ENCODE results near the gene CPED1.
"Not testable (repeated sequence)": the region's sequence is repeated elsewhere in the genome, so short reads cannot be mapped to it uniquely, and the experiment has no call there.

Gene CPED1

DNA sequence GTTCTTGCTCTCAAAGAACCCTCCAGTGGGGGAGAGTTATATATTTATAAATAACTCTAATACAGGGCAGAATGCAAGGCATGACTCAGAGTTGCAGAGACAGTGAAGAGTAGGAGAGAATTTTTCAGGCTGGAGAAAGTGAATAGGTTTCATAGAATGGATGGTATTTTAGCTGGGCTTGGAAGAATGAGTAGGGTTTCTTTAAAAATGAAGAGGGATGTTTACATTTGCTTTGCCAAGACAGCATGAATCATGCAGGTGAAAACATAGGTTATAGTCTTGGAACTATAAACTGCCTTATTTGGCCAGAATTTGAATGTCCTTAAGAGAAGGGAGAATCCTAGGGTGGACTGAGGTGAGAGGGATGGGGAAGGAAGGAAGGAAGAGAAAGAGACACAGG lies 124.8 kb downstream of the CPED1 start:
- H3K27ac ChIP-seq, result no peak overlapping the region
- TF ChIP-seq CTCF (IDR thresholded peaks at IDR 0.05), result no peak
- no peak for TF ChIP-seq ZFX (IDR thresholded peaks at IDR 0.05; ENCODE audit: borderline replicate concordance)

- H3K27ac ChIP-seq, result no peak overlapping the region
- no peak for TF ChIP-seq ZFX (IDR thresholded peaks at IDR 0.05; ENCODE audit: borderline replicate concordance)
- no peak for TF ChIP-seq CTCF (IDR thresholded peaks at IDR 0.05)
These were observed 127.9 kb downstream of the CPED1 start for GRCh38 chr7:121116396-121116795.

DNA sequence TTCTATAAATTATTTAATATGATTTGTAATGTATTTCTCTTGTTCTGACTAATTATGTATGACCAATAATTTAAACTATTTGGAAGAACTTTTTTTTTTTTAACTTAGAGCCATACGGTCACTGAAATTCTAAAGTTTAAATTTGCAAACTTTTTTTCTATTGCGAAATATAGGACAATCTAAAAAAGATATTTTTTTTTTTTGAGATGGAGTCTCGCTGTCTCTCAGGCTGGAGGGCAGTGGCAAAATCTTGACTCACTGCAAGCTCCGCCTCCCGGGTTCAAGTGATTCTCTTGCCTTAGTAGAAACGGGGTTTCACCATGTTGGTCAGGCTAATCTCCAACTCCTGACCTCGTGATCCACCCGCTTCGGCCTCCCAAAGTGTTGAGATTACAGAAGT lies 130.5 kb downstream of the CPED1 start:
- H3K27ac ChIP-seq, result no peak overlapping the region
- TF ChIP-seq CTCF (IDR thresholded peaks at IDR 0.05) (no peak), ZFX (IDR thresholded peaks at IDR 0.05; ENCODE audit: borderline replicate concordance) (no peak)

DNA sequence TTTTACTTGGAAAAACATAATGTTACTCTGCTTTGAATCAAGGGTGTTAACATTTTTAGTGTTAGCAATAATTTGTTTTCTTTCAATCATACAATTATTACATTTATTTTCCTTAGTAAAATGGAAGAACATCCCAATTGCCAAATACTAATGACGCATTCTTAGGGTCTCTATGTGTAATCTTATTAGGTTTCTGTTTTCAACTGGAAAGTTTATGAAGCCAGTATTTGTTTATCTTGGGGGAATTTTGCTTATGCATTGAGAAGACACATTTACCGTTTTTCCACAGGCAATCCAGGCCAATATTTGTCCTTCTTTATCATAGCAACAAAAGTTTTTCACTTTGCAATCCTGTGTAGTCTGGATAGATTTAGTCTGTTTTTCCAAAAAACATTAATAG lies 134.5 kb downstream of the CPED1 start:
- H3K27ac ChIP-seq, result no peak overlapping the region
- TF ChIP-seq CTCF (IDR thresholded peaks at IDR 0.05) (no peak), ZFX (IDR thresholded peaks at IDR 0.05; ENCODE audit: borderline replicate concordance) (no peak)

- H3K27ac ChIP-seq, result not testable (repeated sequence)
These were observed 136.9 kb downstream of the CPED1 start for GRCh38 chr7:121125454-121125853.

DNA sequence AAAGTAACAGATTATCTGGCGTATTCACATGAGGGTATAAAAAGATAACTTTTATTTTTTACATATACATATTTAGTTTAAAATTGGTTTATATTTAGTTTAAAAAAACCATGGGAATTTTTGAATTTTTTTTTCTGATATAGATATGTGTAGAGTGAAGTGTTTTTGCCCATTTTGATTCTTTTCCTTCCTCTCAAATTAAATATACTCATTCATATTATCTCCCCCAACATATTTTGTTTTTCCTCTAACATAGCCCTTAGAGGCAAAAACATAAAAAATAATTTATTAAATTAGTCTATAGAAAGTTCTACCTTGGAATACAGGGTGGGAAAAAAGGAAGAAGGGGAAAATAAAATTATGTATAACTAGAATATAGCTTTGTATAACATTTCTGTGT lies 137.7 kb downstream of the CPED1 start:
- no peak overlapping the region for H3K27ac ChIP-seq
- no peak for TF ChIP-seq ZFX (IDR thresholded peaks at IDR 0.05; ENCODE audit: borderline replicate concordance)
- TF ChIP-seq CTCF (IDR thresholded peaks at IDR 0.05), result no peak

DNA sequence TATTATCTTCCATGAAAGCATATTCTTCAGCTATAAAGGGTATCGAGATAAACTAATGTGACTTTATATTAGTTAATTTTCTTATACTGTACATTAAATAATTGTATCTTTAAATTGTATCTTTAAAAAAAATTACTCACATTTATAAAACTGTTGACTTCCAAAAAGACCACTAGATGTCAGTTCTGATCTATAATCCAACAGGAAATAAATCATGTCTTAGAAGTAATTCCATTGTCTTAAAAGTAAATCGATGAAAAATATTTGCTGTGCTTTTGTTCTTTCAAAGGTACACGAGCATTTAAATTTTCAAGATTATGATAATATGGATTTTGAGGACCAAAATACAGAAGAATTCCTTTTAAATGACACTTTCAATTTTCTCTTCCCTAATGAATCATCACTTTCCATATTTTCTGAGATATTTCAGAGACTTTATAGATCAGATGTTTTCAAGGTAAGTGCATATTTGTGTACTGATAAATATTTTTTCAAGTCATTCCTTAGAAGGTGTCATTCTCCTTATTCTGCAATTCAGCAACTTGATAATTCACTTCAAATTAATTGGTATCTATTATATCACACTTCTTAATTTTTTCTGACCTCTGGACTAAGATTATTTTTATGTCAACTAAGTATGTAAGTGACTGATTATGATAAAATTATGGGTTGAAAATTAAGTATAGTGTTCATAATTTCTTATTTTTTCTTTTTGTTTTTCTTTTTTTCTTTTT lies 138.5 kb downstream of the CPED1 start:
- TF ChIP-seq CTCF (IDR thresholded peaks at IDR 0.05) (peak; percentile 64), ZFX (IDR thresholded peaks at IDR 0.05; ENCODE audit: borderline replicate concordance) (no peak)
- H3K27ac ChIP-seq, result no peak overlapping the region

DNA sequence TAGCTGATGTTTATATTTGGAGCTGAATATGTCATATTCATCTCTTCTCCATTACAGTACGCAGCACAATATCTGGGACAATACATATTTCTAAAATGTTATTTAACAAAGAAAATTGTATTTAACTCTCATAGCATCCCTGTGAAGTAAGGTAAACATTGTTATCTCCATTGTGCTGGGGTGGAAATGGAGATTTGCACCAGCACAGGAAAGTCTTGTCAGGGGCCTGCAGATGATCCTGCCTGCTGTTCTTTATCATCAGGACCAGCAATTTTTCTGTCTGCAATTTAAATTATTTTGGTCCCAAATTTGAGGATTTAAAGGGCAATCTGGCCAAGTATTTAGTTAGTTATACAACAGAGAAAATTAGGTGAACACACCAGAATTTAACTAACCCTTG lies 144.4 kb downstream of the CPED1 start:
- TF ChIP-seq CTCF (IDR thresholded peaks at IDR 0.05) (no peak), ZFX (IDR thresholded peaks at IDR 0.05; ENCODE audit: borderline replicate concordance) (no peak)
- H3K27ac ChIP-seq, result no peak overlapping the region

Data from 22Rv1 (cell line).